HepG2 (cell line): ENCODE data around the gene DHH. TPM values are rescaled to one million over a fixed set of nuclear protein-coding genes. Genes with fewer than 3 reads are reported as not detected.

Source experiments
- ARNTL ChIP-seq: sonication (generic); formaldehyde crosslinking; IDR thresholded peaks from 2 replicates; pipeline ENCODE4 v1.4.0; 2020; ENCODE audit warnings: mild to moderate bottlenecking, missing genetic modification reagents
- CCDC6 ChIP-seq: sonication (generic); formaldehyde crosslinking; IDR thresholded peaks from 2 replicates; pipeline ENCODE4 v1.8.1; 2022; ENCODE audit warnings: mild to moderate bottlenecking, missing genetic modification reagents, moderate library complexity
- GATA4 ChIP-seq: sonication (generic); IDR thresholded peaks from 2 replicates; pipeline ENCODE4 v1.6.1; 2016; ENCODE audit warnings: antibody characterized with exemption, low read depth, borderline replicate concordance
- GFI1 ChIP-seq: sonication (generic); formaldehyde crosslinking; IDR thresholded peaks from 2 replicates; pipeline ENCODE4 v1.5.0; 2020; ENCODE audit warnings: missing genetic modification reagents, mild to moderate bottlenecking, borderline replicate concordance
- HMG20B ChIP-seq: conservative IDR thresholded peaks from 2 replicates; pipeline ENCODE4 v1.6.1; 2016; ENCODE audit warnings: missing genetic modification reagents, missing compliant biosample characterization
- MTA3 ChIP-seq: sonication (generic); formaldehyde crosslinking; IDR thresholded peaks from 2 replicates; pipeline ENCODE4 v1.4.0; 2020; ENCODE audit warnings: missing genetic modification reagents
- NFE2 ChIP-seq: sonication (generic); formaldehyde crosslinking; IDR thresholded peaks from 2 replicates; pipeline ENCODE4 v1.4.0; 2020; ENCODE audit warnings: missing genetic modification reagents
- SP2 ChIP-seq: sonication (generic); formaldehyde crosslinking; IDR thresholded peaks from 2 replicates; pipeline ENCODE4 v1.5.1; 2020; ENCODE audit warnings: mild to moderate bottlenecking, missing genetic modification reagents
- TEAD2 ChIP-seq: sonication (generic); formaldehyde crosslinking; IDR thresholded peaks from 2 replicates; pipeline ENCODE4 v1.9.0; 2021; ENCODE audit warnings: missing genetic modification reagents
- ZBTB21 ChIP-seq: sonication (generic); formaldehyde crosslinking; IDR thresholded peaks from 2 replicates; pipeline ENCODE4 v1.4.0; 2020; ENCODE audit warnings: missing genetic modification reagents
- ZMYM2 ChIP-seq: sonication (generic); formaldehyde crosslinking; IDR thresholded peaks from 2 replicates; pipeline ENCODE4 v1.8.0; 2022; ENCODE audit warnings: mild to moderate bottlenecking, missing genetic modification reagents
- ZSCAN30 ChIP-seq: sonication (generic); formaldehyde crosslinking; IDR thresholded peaks from 2 replicates; pipeline ENCODE4 v1.5.0; 2020; ENCODE audit warnings: mild to moderate bottlenecking, missing genetic modification reagents
- polyA plus RNA-seq, 8 experiments: library from polyadenylated mRNA; depleted of rRNA in 3 of 8; stranded (reverse) in 7 of 8; unstranded in 1 of 8; fragments of >200 nt; fragmentation: Illumina TruSeq in 4 of 8; extraction: Trizol in 4 of 8; gene quantifications; 2 replicates each; pipeline versions ENCODE4 v1.2.1 to v1.2.3, GENCODE V29; 2011 to 2016; ENCODE audit warnings: low read depth in 4 of 8, missing spikeins in 1 of 8, mixed read lengths in 1 of 8; ENCODE audit not compliant: insufficient read depth in 1 of 8
- total RNA-seq, 5 experiments: library from RNA; depleted of rRNA; stranded (reverse); fragments of >200 nt; fragmentation: Illumina TruSeq; extraction: Trizol; gene quantifications; 2 replicates each; pipeline ENCODE4 v1.2.3, GENCODE V29; 2016; ENCODE audit warnings: low read depth in 1 of 5
- TF ChIP-seq, protein P1 (sequence below): fragments of 450-650 bp; IDR thresholded peaks from 2 replicates; pipeline ENCODE4 v1.6.1; 2017; ENCODE audit warnings: mild to moderate bottlenecking
- TF ChIP-seq, protein P2 (sequence below): sonication (generic); formaldehyde crosslinking; IDR thresholded peaks from 2 replicates; pipeline ENCODE4 v1.8.1; 2023; ENCODE audit warnings: mild to moderate bottlenecking, missing genetic modification reagents
- TF ChIP-seq, protein P3 (sequence below): sonication (generic); formaldehyde crosslinking; IDR thresholded peaks from 2 replicates; pipeline ENCODE4 v1.5.0; 2020; ENCODE audit warnings: missing genetic modification reagents
- TF ChIP-seq, protein P4 (sequence below): IDR thresholded peaks from 2 replicates; pipeline ENCODE4 v1.6.1; 2016; ENCODE audit warnings: low read depth
- TF ChIP-seq, protein P5 (sequence below): sonication (generic); formaldehyde crosslinking; IDR thresholded peaks from 2 replicates; pipeline ENCODE4 v1.8.0; 2022; ENCODE audit warnings: missing genetic modification reagents, mild to moderate bottlenecking, borderline replicate concordance

The DHH gene
- total and polyA plus RNA-seq, 2 of the 13 experiments (the other 11 are each of a cell fraction or from before 2014, with no cell fraction given) = not detected

DNA sequence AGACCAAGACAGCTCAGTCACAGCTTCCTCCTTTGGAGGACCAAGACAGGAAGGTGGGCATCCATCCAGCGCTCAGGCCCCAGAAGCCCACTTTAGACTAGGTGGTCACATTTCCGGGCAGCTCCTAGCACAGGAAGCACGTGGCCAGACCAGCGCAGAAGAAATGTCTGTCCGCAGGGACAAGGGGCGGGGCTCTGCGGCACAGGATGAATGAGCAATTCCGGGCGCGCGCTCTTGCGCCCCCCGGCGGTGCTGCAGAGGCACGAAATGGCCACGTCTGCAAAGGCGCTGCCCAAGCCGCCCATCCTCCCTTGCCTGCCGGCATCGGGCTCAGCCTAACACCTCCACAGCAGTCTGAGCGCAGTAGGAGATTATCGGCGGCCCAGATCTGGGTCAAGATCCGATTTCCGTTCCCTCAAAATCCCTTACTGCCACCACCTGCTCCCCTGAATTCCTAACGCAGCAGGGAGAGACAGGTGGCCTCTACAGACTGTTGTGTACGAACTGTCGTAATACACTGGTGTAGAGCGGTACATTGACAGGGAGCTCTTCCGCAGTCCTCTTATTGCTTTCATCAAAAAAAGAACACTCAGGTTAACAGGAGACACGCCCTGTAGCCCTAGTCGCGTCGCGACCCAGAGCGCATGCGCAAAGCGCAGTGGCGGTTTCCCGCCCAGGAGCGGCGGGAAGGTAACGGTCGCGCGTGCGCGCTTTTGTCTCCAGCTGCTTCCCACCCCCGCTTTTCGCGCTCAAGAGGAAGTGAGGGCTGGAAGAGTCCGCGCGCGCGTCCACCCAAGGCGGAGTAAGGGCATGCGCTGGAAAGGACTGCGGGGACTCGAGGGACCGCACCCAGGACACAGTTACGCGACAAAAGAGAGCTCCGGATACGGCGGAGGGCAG lies 35.8 kb upstream of the DHH start (continued):
- TF ChIP-seq, protein P1, sequence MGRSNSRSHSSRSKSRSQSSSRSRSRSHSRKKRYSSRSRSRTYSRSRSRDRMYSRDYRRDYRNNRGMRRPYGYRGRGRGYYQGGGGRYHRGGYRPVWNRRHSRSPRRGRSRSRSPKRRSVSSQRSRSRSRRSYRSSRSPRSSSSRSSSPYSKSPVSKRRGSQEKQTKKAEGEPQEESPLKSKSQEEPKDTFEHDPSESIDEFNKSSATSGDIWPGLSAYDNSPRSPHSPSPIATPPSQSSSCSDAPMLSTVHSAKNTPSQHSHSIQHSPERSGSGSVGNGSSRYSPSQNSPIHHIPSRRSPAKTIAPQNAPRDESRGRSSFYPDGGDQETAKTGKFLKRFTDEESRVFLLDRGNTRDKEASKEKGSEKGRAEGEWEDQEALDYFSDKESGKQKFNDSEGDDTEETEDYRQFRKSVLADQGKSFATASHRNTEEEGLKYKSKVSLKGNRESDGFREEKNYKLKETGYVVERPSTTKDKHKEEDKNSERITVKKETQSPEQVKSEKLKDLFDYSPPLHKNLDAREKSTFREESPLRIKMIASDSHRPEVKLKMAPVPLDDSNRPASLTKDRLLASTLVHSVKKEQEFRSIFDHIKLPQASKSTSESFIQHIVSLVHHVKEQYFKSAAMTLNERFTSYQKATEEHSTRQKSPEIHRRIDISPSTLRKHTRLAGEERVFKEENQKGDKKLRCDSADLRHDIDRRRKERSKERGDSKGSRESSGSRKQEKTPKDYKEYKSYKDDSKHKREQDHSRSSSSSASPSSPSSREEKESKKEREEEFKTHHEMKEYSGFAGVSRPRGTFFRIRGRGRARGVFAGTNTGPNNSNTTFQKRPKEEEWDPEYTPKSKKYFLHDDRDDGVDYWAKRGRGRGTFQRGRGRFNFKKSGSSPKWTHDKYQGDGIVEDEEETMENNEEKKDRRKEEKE = no peak
- TF ChIP-seq GFI1 (CRISPR knock-in tag) = peak; percentile 85; the same call in 1 of the 2 replicates
- TF ChIP-seq, protein P2, sequence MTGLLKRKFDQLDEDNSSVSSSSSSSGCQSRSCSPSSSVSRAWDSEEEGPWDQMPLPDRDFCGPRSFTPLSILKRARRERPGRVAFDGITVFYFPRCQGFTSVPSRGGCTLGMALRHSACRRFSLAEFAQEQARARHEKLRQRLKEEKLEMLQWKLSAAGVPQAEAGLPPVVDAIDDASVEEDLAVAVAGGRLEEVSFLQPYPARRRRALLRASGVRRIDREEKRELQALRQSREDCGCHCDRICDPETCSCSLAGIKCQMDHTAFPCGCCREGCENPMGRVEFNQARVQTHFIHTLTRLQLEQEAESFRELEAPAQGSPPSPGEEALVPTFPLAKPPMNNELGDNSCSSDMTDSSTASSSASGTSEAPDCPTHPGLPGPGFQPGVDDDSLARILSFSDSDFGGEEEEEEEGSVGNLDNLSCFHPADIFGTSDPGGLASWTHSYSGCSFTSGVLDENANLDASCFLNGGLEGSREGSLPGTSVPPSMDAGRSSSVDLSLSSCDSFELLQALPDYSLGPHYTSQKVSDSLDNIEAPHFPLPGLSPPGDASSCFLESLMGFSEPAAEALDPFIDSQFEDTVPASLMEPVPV = peak; percentile 98
- peak; percentile 67 for TF ChIP-seq NFE2
- no peak for TF ChIP-seq ZBTB21 (CRISPR knock-in tag)
- no peak for TF ChIP-seq TEAD2 (CRISPR knock-in tag)
- peak; percentile 28; the same call in 1 of the 2 replicates for TF ChIP-seq ARNTL (CRISPR knock-in tag)
- no peak for TF ChIP-seq MTA3 (CRISPR knock-in tag)
- TF ChIP-seq, protein P3, sequence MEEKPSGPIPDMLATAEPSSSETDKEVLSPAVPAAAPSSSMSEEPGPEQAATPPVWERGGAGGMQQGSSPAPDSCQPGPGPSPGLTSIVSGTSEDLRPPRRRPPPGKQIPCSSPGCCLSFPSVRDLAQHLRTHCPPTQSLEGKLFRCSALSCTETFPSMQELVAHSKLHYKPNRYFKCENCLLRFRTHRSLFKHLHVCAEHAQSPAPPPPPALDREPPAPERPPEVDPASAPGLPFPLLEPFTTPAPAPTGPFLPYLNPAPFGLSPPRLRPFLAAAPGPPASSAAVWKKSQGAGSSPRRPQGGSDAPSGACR (CRISPR knock-in tag) = no peak; the same call in 1 of the 2 replicates
- TF ChIP-seq SP2 (CRISPR knock-in tag) = 0 out of 2 replicates have a peak, but pooled peaks have one; percentile 30
- TF ChIP-seq CCDC6 (CRISPR knock-in tag) = peak; percentile 74; the same call in 1 of the 2 replicates
- no peak for TF ChIP-seq GATA4
- peak; percentile 98 for TF ChIP-seq ZSCAN30
- TF ChIP-seq, protein P4, sequence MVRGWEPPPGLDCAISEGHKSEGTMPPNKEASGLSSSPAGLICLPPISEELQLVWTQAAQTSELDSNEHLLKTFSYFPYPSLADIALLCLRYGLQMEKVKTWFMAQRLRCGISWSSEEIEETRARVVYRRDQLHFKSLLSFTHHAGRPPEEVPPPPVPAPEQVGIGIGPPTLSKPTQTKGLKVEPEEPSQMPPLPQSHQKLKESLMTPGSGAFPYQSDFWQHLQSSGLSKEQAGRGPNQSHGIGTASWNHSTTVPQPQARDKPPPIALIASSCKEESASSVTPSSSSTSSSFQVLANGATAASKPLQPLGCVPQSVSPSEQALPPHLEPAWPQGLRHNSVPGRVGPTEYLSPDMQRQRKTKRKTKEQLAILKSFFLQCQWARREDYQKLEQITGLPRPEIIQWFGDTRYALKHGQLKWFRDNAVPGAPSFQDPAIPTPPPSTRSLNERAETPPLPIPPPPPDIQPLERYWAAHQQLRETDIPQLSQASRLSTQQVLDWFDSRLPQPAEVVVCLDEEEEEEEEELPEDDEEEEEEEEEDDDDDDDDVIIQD (CRISPR knock-in tag) = no peak
- peak; percentile 28; the same call in 1 of the 2 replicates for TF ChIP-seq ZMYM2 (CRISPR knock-in tag)
- TF ChIP-seq, protein P5, sequence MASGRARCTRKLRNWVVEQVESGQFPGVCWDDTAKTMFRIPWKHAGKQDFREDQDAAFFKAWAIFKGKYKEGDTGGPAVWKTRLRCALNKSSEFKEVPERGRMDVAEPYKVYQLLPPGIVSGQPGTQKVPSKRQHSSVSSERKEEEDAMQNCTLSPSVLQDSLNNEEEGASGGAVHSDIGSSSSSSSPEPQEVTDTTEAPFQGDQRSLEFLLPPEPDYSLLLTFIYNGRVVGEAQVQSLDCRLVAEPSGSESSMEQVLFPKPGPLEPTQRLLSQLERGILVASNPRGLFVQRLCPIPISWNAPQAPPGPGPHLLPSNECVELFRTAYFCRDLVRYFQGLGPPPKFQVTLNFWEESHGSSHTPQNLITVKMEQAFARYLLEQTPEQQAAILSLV (CRISPR knock-in tag) = peak; percentile 86; the same call in 1 of the 2 replicates
- peak; percentile 23; the same call in 1 of the 2 replicates for TF ChIP-seq HMG20B (CRISPR knock-in tag)
